GM19395 (cell line): ENCODE data around the gene MCM5.
"Not testable (repeated sequence)": the region's sequence is repeated elsewhere in the genome, so short reads cannot be mapped to it uniquely, and the experiment has no call there.

Source experiments
- ATAC-seq: cut with Tn5 transposase; IDR thresholded peaks from one replicate; pipeline ENCODE4 v1.9.1; 2021; ENCODE audit warnings: mild to moderate bottlenecking, moderate library complexity; ENCODE audit not compliant: unreplicated experiment

Gene MCM5

DNA sequence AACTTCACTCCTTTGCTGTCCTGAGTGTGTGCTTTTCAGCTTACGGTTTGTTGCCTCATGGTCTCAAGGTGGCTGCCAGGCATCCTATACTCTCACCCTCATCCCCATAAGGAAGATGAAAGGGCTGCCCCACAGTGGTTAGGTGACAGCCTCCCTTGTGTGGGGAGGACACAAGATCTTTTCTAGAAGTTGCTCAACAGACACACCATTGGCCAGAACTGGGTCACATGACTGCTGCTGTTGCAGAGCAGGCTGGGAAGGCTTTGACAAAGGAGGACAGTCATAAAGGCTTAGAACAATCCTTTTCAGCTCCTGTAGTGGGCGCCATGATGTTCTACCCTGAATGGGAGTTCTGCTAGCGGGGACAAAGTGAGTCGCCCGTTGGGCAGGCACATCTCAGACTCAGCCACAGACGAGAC lies 71.0 kb downstream of the MCM5 start:
- ATAC-seq = no peak

GRCh38 chr22:35471566-35471965 lies 71.6 kb downstream of the MCM5 start:
- ATAC-seq = not testable (repeated sequence)

DNA sequence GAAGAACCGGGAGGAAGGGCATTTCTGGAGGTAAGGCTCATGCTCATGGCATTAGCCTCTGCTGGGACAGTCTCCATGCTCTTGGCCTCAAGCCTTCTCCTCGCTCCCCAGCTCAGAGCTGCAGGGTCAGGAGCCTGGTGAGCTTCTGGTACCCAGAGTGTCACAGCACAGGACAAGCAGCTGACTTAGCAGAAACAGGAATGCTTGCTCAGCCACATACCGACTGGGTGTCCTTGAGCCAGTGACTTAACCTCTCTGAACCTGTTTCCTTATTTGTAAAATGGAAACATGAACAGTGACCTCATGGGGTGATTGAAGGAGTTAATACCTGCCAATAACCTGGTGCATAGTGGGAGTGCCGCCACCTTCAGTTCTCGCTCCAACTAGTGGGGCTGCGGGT lies 72.5 kb downstream of the MCM5 start:
- ATAC-seq = no peak

DNA sequence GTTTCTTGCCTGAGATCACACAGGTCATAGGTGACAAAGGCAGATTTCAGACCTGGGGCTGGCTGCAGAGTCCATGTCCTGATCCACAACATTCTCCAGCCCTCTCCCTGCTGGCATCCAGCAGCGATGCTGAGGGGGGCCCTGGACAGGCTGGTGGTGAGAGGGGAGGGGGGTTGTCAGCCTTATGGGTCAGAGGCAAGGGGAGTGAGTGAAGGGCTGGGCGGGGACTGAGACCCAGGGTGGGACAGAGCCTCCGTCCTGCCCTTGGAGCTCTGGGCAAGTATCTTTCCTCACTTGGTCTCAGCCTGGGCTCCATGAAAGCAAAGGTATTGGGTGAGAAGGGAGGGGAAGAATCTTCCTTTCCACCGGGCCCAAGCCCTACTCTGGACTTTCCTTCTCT lies 74.0 kb downstream of the MCM5 start:
- no peak for ATAC-seq
